AG04449 (cell line): ENCODE measurements around the gene PLA2G12A.

ENCODE experiments used
- CTCF ChIA-PET: fragments of 350-600 bp; formaldehyde crosslinking; extraction: SDS; loops from one replicate; lab custom pipeline; 2021; ENCODE audit warnings: antibody characterized with exemption; lab: Yijun Ruan, JAX
- POLR2A ChIA-PET: fragments of 400-600, 350-600 bp; formaldehyde crosslinking; extraction: SDS; loops from one replicate; lab custom pipeline; 2020; ENCODE audit warnings: antibody characterized with exemption, inconsistent platforms; lab: Yijun Ruan, JAX
- DNase-seq: peaks from one replicate; pipeline ENCODE4 v3.0.0-alpha.2; 2010; ENCODE audit warnings: low read depth, low spot score
- H3K4me3 ChIP-seq: 2 replicates; pipeline ENCODE4 v1.5.1; 2011; ENCODE audit warnings: low read depth, mild to moderate bottlenecking, control low read depth, low read length
- CTCF ChIP-seq: IDR thresholded peaks from one replicate; pipeline ENCODE4 v1.5.1; 2011; ENCODE audit warnings: mild to moderate bottlenecking, moderate library complexity, low read length, control low read depth, inconsistent platforms; ENCODE audit not compliant: insufficient read depth; ENCODE audit errors: missing control alignments

Gene PLA2G12A

DNA sequence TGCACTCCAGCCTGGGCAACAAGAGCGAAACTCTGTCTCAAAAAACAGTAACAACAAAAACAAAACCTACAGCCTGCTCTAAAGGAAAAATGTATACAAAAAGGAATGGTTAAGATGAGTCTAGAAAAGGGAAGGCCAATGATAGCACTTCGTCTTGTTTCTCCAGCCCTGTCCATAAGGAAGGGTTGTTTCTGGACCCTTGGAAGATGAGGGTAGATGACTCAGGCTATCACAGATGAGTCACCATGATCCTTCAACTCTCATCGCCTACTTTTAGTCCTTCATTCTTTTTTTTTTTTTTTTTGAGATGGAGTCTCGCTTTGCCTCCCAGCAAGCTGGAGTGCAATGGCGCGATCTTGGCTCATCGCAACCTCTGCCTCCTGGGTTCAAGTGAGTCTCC lies 8.8 kb downstream of the PLA2G12A start:
- no peak for DNase-seq

GRCh38 chr4:109719604-109720003 lies 10.3 kb downstream of the PLA2G12A start:
- ChIA-PET CTCF (interaction anchor here (1.0 kb wide), 1 partner anchor 85 kb away, joined by 3 read pairs; no protein-coding TSS in a partner anchor), POLR2A (no interaction called here)
- no peak for TF ChIP-seq CTCF
- no peak for DNase-seq
- H3K4me3 ChIP-seq, result no peak overlapping the region

More for the DNA sequence above, 8.8 kb downstream of the PLA2G12A start:
- no peak for TF ChIP-seq CTCF
- H3K4me3 ChIP-seq, result no peak overlapping the region
- ChIA-PET CTCF (no interaction called here), POLR2A (interaction anchor here (1.2 kb wide), 1 partner anchor 18 kb away, joined by 5 read pairs; the partner anchor contains the start of gene CASP6)

DNA sequence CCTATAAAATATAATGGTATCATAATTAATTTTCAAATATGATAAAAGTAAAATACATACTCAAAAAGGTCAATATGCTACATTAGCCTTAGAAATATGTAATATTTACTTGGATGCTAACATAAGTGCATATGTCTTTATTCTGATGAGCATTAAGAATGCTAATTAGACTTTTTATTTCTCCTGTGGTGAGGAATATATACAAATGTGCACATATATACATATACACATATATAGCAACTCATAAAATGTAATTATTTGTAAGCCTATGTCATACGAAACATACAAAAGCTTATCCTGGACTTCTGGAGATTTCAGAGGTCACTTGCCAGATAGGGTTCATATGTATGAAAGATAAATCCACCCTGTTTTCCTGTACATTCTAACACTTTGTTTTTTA lies 11.1 kb downstream of the PLA2G12A start:
- no peak for DNase-seq
- H3K4me3 ChIP-seq, result no peak overlapping the region
- ChIA-PET POLR2A (no interaction called here), CTCF (no interaction called here)
- no peak for TF ChIP-seq CTCF

- ChIA-PET POLR2A (no interaction called here), CTCF (interaction anchor here (1.2 to 1.4 kb wide), 2 partner anchors 9 to 44 kb away, joined by 3 to 6 read pairs; no protein-coding TSS in a partner anchor)
- no peak for TF ChIP-seq CTCF
- no peak overlapping the region for H3K4me3 ChIP-seq
- DNase-seq, result no peak
Observed at GRCh38 chr4:109713500-109713899, 16.4 kb downstream of the PLA2G12A start.

- no peak overlapping the region for H3K4me3 ChIP-seq
- DNase-seq, result no peak
- ChIA-PET CTCF (interaction anchor here (0.8 kb wide), 1 partner anchor 274 kb away, joined by 3 read pairs; no protein-coding TSS in a partner anchor), POLR2A (no interaction called here)
- TF ChIP-seq CTCF, result no peak
Observed at GRCh38 chr4:109708990-109709389, 20.9 kb downstream of the PLA2G12A start.

GRCh38 chr4:109708435-109708834 lies 21.4 kb downstream of the PLA2G12A start:
- no peak for TF ChIP-seq CTCF
- CTCF ChIA-PET, result interaction anchor here (0.8 kb wide), 1 partner anchor 274 kb away, joined by 3 read pairs; no protein-coding TSS in a partner anchor
- POLR2A ChIA-PET, result no interaction called here
- no peak overlapping the region for H3K4me3 ChIP-seq
- no peak for DNase-seq
